Naive thymus-derived CD4-positive, alpha-beta T cell (primary cell): ENCODE results near the gene UROS. TPM values are rescaled to one million over a fixed set of nuclear protein-coding genes. Genes with fewer than 3 reads are reported as not detected.
A peak's percentile ranks its signal among the peaks of the same experiment; 100 is the strongest.

Experiments
- ATAC-seq: fragments of 150-1000 bp; cut with Tn5 transposase; 2 replicates; pipeline ENCODE4 v1.10.0; 2021; ENCODE audit warnings: mild to moderate bottlenecking, moderate library complexity
- CTCF ChIA-PET: fragments of 350-600 bp; sonication (Branson Sonifier 250); formaldehyde crosslinking; loops from one replicate; lab custom pipeline; 2021; ENCODE audit warnings: antibody characterized with exemption; lab: Charles Lee
- POLR2A ChIA-PET: fragments of 350-600 bp; sonication (Branson Sonifier 250); formaldehyde crosslinking; loops from one replicate; lab custom pipeline; 2021; ENCODE audit warnings: antibody characterized with exemption, inconsistent platforms; lab: Charles Lee
- DNase-seq, 9 donors: peaks; one replicate each; pipeline versions ENCODE4 v3.0.0 to v3.0.0-alpha.2; 2020 to 2022; ENCODE audit warnings: mixed read lengths in 1 of 9
- H3K27ac ChIP-seq: one replicate; pipeline ENCODE4 v1.7.0; 2013; ENCODE audit warnings: mild to moderate bottlenecking, low read depth, low read length, moderate library complexity
- H3K27me3 ChIP-seq, 2 donors: one replicate each; pipeline ENCODE4 v1.7.0; 2013; ENCODE audit warnings: low read length in 2 of 2, mild to moderate bottlenecking in 2 of 2, moderate library complexity in 2 of 2; ENCODE audit not compliant: control insufficient read depth in 2 of 2, insufficient read depth in 2 of 2
- H3K36me3 ChIP-seq, 3 experiments: 1 replicate in 2 of 3; 2 replicates in 1 of 3; pipeline ENCODE4 v1.7.0; 2013; ENCODE audit warnings: low read length in 3 of 3, mild to moderate bottlenecking in 3 of 3, moderate library complexity in 1 of 3; ENCODE audit not compliant: insufficient read depth in 3 of 3, control insufficient read depth in 2 of 3
- H3K4me1 ChIP-seq, 2 donors: one replicate each; pipeline ENCODE4 v1.7.0; 2013; ENCODE audit warnings: low read length in 2 of 2, mild to moderate bottlenecking in 2 of 2, moderate library complexity in 1 of 2; ENCODE audit not compliant: control insufficient read depth in 2 of 2, insufficient read depth in 2 of 2
- H3K4me3 ChIP-seq: 2 replicates; pipeline ENCODE4 v1.7.0; 2013; ENCODE audit warnings: mild to moderate bottlenecking, low read length
- H3K9me3 ChIP-seq, 3 experiments: 1 replicate in 2 of 3; 2 replicates in 1 of 3; pipeline ENCODE4 v1.7.0; 2013; ENCODE audit warnings: low read length in 3 of 3; ENCODE audit not compliant: control insufficient read depth in 2 of 3
- H3K27ac Mint-ChIP-seq, 9 donors: one replicate each; pipeline ENCODE4 v1.8.0; 2020 to 2022; ENCODE audit warnings: mixed read lengths in 9 of 9, mild to moderate bottlenecking in 8 of 9, moderate library complexity in 5 of 9, inconsistent platforms in 2 of 9
- H3K27me3 Mint-ChIP-seq, 5 donors: one replicate each; pipeline ENCODE4 v1.8.0; 2021 to 2022; ENCODE audit warnings: mixed read lengths in 5 of 5, mild to moderate bottlenecking in 1 of 5
- H3K36me3 Mint-ChIP-seq, 5 donors: one replicate each; pipeline ENCODE4 v1.8.0; 2020 to 2022; ENCODE audit warnings: mixed read lengths in 5 of 5, mild to moderate bottlenecking in 3 of 5, inconsistent platforms in 1 of 5
- H3K4me1 Mint-ChIP-seq, 7 donors: one replicate each; pipeline ENCODE4 v1.8.0; 2020 to 2022; ENCODE audit warnings: mixed read lengths in 7 of 7, mild to moderate bottlenecking in 3 of 7, inconsistent platforms in 1 of 7
- H3K4me3 Mint-ChIP-seq, 10 donors: one replicate each; pipeline ENCODE4 v1.8.0; 2020 to 2022; ENCODE audit warnings: mild to moderate bottlenecking in 10 of 10, mixed read lengths in 10 of 10, moderate library complexity in 6 of 10, inconsistent platforms in 2 of 10
- H3K9me3 Mint-ChIP-seq, 11 donors: one replicate each; pipeline ENCODE4 v1.8.0; 2020 to 2022; ENCODE audit warnings: mixed read lengths in 11 of 11, mild to moderate bottlenecking in 4 of 11, inconsistent platforms in 1 of 11, moderate library complexity in 1 of 11
- intact Hi-C, 2 donors: fragments of 100-400 bp; cut with micrococcal nuclease; formaldehyde crosslinking; loops; one replicate each; pipeline ENCODE4 v1.15.1; 2023
- polyA plus RNA-seq, 2 donors: library from polyadenylated mRNA; unstranded; fragments of 300-500 nt; fragmentation: Illumina TruSeq; gene quantifications; one replicate each; pipeline ENCODE4 v1.2.3, GENCODE V29; 2021
- total RNA-seq, 6 experiments: library from RNA in 5 of 6; stranded (reverse) in 5 of 6; gene quantifications; 1 replicate in 5 of 6; 2 replicates in 1 of 6; pipeline ENCODE4 v1.2.3 and lab custom pipeline; 2021 to 2026

UROS gene
- total and polyA plus RNA-seq, 7 experiments from 2014 or later = 28.9 to 60.0 (median 42.2) TPM

GRCh38 chr10:125838802-125839575 lies 15.9 kb upstream of the UROS start:
- intact Hi-C loops = no loop called here
- peak overlapping the region in 4 of 9 donors; percentile 20 to 67 (median 38) for H3K27ac Mint-ChIP-seq
- no peaks in the 10 kb centered on the region for H3K27me3 ChIP-seq
- peaks cover 3 to 61% (median 5%) of the 10 kb centered on the region in 3 experiments for H3K36me3 ChIP-seq
- H3K27me3 Mint-ChIP-seq = no peaks in the 10 kb centered on the region
- no peak overlapping the region for H3K4me3 ChIP-seq
- peaks cover 4 to 51% (median 17%) of the 10 kb centered on the region in 5 donors for H3K36me3 Mint-ChIP-seq
- no peak overlapping the region for H3K27ac ChIP-seq
- ATAC-seq (no peak), DNase-seq (no peak)
- no peaks in the 10 kb centered on the region for H3K4me1 ChIP-seq
- POLR2A ChIA-PET = no interaction called here
- no peaks in the 10 kb centered on the region for H3K9me3 ChIP-seq
- no peak overlapping the region for H3K4me3 Mint-ChIP-seq
- CTCF ChIA-PET = no interaction called here
- H3K4me1 Mint-ChIP-seq = peaks cover 0 to 5% (median 0%) of the 10 kb centered on the region in 7 donors
- H3K9me3 Mint-ChIP-seq = no peaks in the 10 kb centered on the region

- Mint-ChIP-seq H3K27ac (no peak overlapping the region), H3K4me1 (peaks cover 0 to 5% (median 0%) of the 10 kb centered on the region in 7 donors), H3K9me3 (no peaks in the 10 kb centered on the region), H3K27me3 (no peaks in the 10 kb centered on the region), H3K4me3 (no peak overlapping the region), H3K36me3 (peaks cover 4 to 53% (median 19%) of the 10 kb centered on the region in 5 donors)
- intact Hi-C loops = no loop called here
- Histone ChIP-seq H3K36me3 (peaks cover 5 to 75% (median 5%) of the 10 kb centered on the region in 3 experiments), H3K27me3 (no peaks in the 10 kb centered on the region), H3K4me3 (no peak overlapping the region), H3K9me3 (no peaks in the 10 kb centered on the region), H3K27ac (no peak overlapping the region), H3K4me1 (no peaks in the 10 kb centered on the region)
- POLR2A ChIA-PET = interaction anchor here (1.4 kb wide), 1 partner anchor 13 kb away, joined by 3 read pairs; the partner anchor contains the start of genes BCCIP and UROS
- ATAC-seq = no peak
- CTCF ChIA-PET = no interaction called here
- DNase-seq = no peak
Observed at GRCh38 chr10:125836746-125837145, 13.7 kb upstream of the UROS start.

GRCh38 chr10:125828311-125828710 lies 5.3 kb upstream of the UROS start:
- Histone ChIP-seq H3K27me3 (no peaks in the 10 kb centered on the region), H3K9me3 (no peaks in the 10 kb centered on the region), H3K27ac (no peak overlapping the region), H3K4me3 (no peak overlapping the region), H3K36me3 (peaks cover 0 to 64% (median 9%) of the 10 kb centered on the region in 3 experiments), H3K4me1 (peaks cover 11 to 16% of the 10 kb centered on the region in 2 donors)
- ATAC-seq (no peak), DNase-seq (no peak)
- Mint-ChIP-seq H3K27ac (peak overlapping the region in 2 of 9 donors; percentile 41 to 78), H3K36me3 (peaks cover 6 to 24% (median 9%) of the 10 kb centered on the region in 5 donors), H3K4me1 (peaks cover 7 to 21% (median 18%) of the 10 kb centered on the region in 7 donors), H3K4me3 (no peak overlapping the region), H3K9me3 (no peaks in the 10 kb centered on the region), H3K27me3 (no peaks in the 10 kb centered on the region)
- CTCF ChIA-PET = interaction anchor here (0.6 kb wide), 1 partner anchor 1325 kb away, joined by 4 read pairs; no protein-coding TSS in a partner anchor
- intact Hi-C loops = no loop called here
- POLR2A ChIA-PET = no interaction called here

DNA sequence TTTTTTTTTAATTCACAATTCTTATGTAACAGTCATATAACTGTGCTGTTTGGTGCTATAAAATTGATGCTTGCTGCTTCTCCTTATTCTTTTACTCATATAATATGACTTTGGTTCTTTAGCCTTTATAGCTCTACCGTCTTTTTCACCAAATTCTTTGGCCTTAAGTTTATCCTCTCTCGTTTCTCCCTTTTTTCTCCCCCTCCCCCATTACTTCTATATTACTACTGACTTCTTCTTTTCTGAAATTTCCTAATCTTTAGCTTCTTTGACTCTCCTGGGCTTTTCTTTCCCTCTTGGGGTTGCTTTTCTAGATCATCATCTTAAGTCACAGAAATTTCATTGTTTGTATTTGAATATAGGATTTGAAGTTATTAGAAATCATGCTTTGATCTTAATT lies 4.1 kb upstream of the UROS start:
- Mint-ChIP-seq H3K9me3 (no peaks in the 10 kb centered on the region), H3K4me3 (no peak overlapping the region), H3K36me3 (peaks cover 6 to 21% (median 9%) of the 10 kb centered on the region in 5 donors), H3K27me3 (no peaks in the 10 kb centered on the region), H3K4me1 (peaks cover 9 to 23% (median 18%) of the 10 kb centered on the region in 7 donors), H3K27ac (peak overlapping the region in 4 of 9 donors; percentile 21 to 56 (median 52))
- H3K4me1 ChIP-seq = peaks cover 11 to 17% of the 10 kb centered on the region in 2 donors
- intact Hi-C loops = no loop called here
- H3K4me3 ChIP-seq = no peak overlapping the region
- H3K36me3 ChIP-seq = peaks cover 0 to 52% (median 9%) of the 10 kb centered on the region in 3 experiments
- ChIA-PET POLR2A (no interaction called here), CTCF (no interaction called here)
- DNase-seq (no peak), ATAC-seq (no peak)
- no peaks in the 10 kb centered on the region for H3K27me3 ChIP-seq
- no peaks in the 10 kb centered on the region for H3K9me3 ChIP-seq
- no peak overlapping the region for H3K27ac ChIP-seq

DNA sequence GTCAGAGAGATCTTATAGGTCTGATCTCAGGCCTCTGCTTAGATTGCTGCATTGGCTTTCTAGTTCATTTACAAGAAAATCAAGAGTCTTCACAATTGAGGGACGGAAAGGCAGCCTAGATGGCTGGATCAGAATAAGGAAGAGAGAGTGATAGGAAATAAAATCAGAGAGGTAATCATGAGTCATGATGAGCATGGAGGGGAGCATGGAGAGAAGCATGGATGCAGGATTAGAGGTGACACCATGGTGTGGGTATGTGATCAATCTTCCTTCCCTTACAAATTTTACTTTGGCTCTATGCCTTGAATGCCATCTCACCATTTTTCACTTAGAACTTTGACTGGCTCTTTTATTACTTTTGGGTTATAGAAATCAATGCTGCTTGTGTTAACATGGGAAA lies 1.7 kb upstream of the UROS start:
- POLR2A ChIA-PET = no interaction called here
- Histone ChIP-seq H3K27ac (peak overlapping the region; percentile 76), H3K36me3 (peaks cover 0 to 32% (median 7%) of the 10 kb centered on the region in 3 experiments), H3K4me3 (peak overlapping the region; percentile 97), H3K9me3 (no peaks in the 10 kb centered on the region), H3K4me1 (peaks cover 11 to 21% of the 10 kb centered on the region in 2 donors), H3K27me3 (no peaks in the 10 kb centered on the region)
- H3K36me3 Mint-ChIP-seq = peaks cover 6 to 17% (median 9%) of the 10 kb centered on the region in 5 donors
- no peaks in the 10 kb centered on the region for H3K27me3 Mint-ChIP-seq
- no peak for ATAC-seq
- no peak for DNase-seq
- intact Hi-C loops = loop anchor here (5.0 kb wide), 2 partner anchors 907 to 1022 kb away; partner anchors contain the start of gene ABRAXAS2 (in 1 of the 2)
- CTCF ChIA-PET = no interaction called here
- no peak overlapping the region for H3K4me3 Mint-ChIP-seq
- no peaks in the 10 kb centered on the region for H3K9me3 Mint-ChIP-seq
- H3K4me1 Mint-ChIP-seq = peaks cover 13 to 44% (median 22%) of the 10 kb centered on the region in 7 donors
- no peak overlapping the region for H3K27ac Mint-ChIP-seq

DNA sequence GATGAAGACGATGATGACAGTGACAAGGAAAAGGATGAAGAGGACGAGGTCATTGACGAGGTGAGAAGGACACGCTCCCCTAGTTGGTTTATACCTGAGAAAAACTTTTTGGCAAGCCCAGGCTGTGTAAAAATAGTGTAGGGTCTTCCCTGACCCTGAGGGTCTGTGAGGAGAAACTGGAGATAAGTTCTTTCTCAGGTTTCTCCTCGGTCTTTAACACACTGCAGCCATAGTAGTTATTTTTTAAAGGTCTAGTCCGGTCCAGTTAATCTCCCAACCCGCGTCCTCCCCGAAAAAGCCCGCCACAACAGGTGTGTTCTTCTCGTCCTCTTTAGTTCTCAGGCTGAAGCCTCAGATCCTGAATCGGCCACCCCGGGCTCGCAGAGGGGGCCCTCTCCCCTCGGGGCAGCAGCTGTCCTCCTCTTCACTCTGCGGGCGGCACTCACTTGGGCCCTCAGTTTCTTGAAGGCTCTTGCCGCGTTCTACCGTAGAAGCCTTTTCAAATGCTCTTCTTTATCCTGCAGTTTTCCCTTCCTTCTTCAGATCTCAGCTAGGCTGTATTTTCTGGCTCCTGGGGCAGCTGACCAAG lies 699 bp upstream of the UROS start:
- POLR2A ChIA-PET = interaction anchor here (0.7 to 1.4 kb wide), 6 partner anchors 8 to 907 kb away, joined by 3 to 9 read pairs (median 3); partner anchors contain the start of gene EDRF1
- CTCF ChIA-PET = interaction anchor here (0.5 kb wide), 1 partner anchor 8 kb away, joined by 8 read pairs; no protein-coding TSS in a partner anchor
- Histone ChIP-seq H3K4me1 (peaks cover 11 to 21% of the 10 kb centered on the region in 2 donors), H3K36me3 (peaks cover 0 to 22% (median 1%) of the 10 kb centered on the region in 3 experiments), H3K27ac (peak overlapping the region; percentile 76), H3K9me3 (no peaks in the 10 kb centered on the region), H3K4me3 (peak overlapping the region; percentile 97), H3K27me3 (no peaks in the 10 kb centered on the region)
- Mint-ChIP-seq H3K4me3 (no peak overlapping the region), H3K9me3 (no peaks in the 10 kb centered on the region), H3K36me3 (peaks cover 6 to 9% (median 7%) of the 10 kb centered on the region in 5 donors), H3K27me3 (no peaks in the 10 kb centered on the region), H3K4me1 (peaks cover 7 to 37% (median 22%) of the 10 kb centered on the region in 7 donors), H3K27ac (no peak overlapping the region)
- ATAC-seq (no peak), DNase-seq (peak in 2 of 9 donors; percentile 1 to 37)
- intact Hi-C loops = loop anchor here (1.0 to 5.0 kb wide), 6 partner anchors 73 to 1405 kb away; partner anchors contain the start of genes EDRF1 (in 2 of the 2), FANK1 (in 2 of the 2), ABRAXAS2 (in 1 of the 2) and OAT (in 1 of the 2)
